ENCODE results near the gene TBL3. TPM values are rescaled to one million over a fixed set of nuclear protein-coding genes. Genes with fewer than 3 reads are reported as not detected.

Gene TBL3
- total and polyA plus RNA-seq, 5 donors: 19.0 to 39.6 (median 20.3) TPM

Other genes starting within 250 kb of the TBL3 start
- 10 to 100 TPM; 36.5 to 55.4 (median 47.4) TPM for gene NME3, start 200.5 kb upstream of the TBL3 start, total RNA-seq
- 75.2 TPM for gene NME3, start 200.5 kb upstream of the TBL3 start, polyA plus RNA-seq
- gene EME2, start 199.2 kb upstream of the TBL3 start, total RNA-seq: 10 to 100 TPM in 2 of 4 donors, 1 to 10 TPM in 2; 8.1 to 11.3 (median 9.8) TPM
- 6.3 TPM for gene EME2, start 199.2 kb upstream of the TBL3 start, polyA plus RNA-seq
- 10 to 100 TPM; 53.3 to 80.0 (median 69.1) TPM for gene MRPS34, start 198.9 kb upstream of the TBL3 start, total RNA-seq
- gene MRPS34, start 198.9 kb upstream of the TBL3 start, polyA plus RNA-seq: 91.4 TPM
- 10 to 100 TPM; 24.5 to 41.3 (median 34.1) TPM for gene SPSB3, start 189.5 kb upstream of the TBL3 start, total RNA-seq
- gene SPSB3, start 189.5 kb upstream of the TBL3 start, polyA plus RNA-seq: 51.8 TPM
- 10 to 100 TPM; 33.1 to 39.1 (median 35.9) TPM for gene NUBP2, start 189.1 kb upstream of the TBL3 start, total RNA-seq
- 45.3 TPM for gene NUBP2, start 189.1 kb upstream of the TBL3 start, polyA plus RNA-seq
- gene IGFALS, start 178.3 kb upstream of the TBL3 start, total RNA-seq: not detected
- 0.05 TPM for gene IGFALS, start 178.3 kb upstream of the TBL3 start, polyA plus RNA-seq
- 100 to 1,000 TPM; 123 to 155 (median 141) TPM for gene HAGH, start 145.2 kb upstream of the TBL3 start, total RNA-seq
- gene HAGH, start 145.2 kb upstream of the TBL3 start, polyA plus RNA-seq: 224 TPM
- 10 to 100 TPM; 18.8 to 26.5 (median 22.6) TPM for gene FAHD1, start 144.8 kb upstream of the TBL3 start, total RNA-seq
- 46.4 TPM for gene FAHD1, start 144.8 kb upstream of the TBL3 start, polyA plus RNA-seq
- gene MEIOB, start 99.9 kb upstream of the TBL3 start, total RNA-seq: not detected
- not detected for gene MEIOB, start 99.9 kb upstream of the TBL3 start, polyA plus RNA-seq
- gene HS3ST6, start 53.6 kb upstream of the TBL3 start, total RNA-seq: not detected
- gene HS3ST6, start 53.6 kb upstream of the TBL3 start, polyA plus RNA-seq: not detected
- 10 to 100 TPM; 18.0 to 34.0 (median 26.2) TPM for gene MSRB1, start 28.9 kb upstream of the TBL3 start, total RNA-seq
- gene MSRB1, start 28.9 kb upstream of the TBL3 start, polyA plus RNA-seq: 39.2 TPM
- 10 to 100 TPM; 21.1 to 47.2 (median 24.2) TPM for gene RPL3L, start 17.4 kb upstream of the TBL3 start, total RNA-seq
- gene RPL3L, start 17.4 kb upstream of the TBL3 start, polyA plus RNA-seq: 37.3 TPM
- gene NDUFB10, start 12.5 kb upstream of the TBL3 start, total RNA-seq: 100 to 1,000 TPM; 397 to 535 (median 467) TPM
- 1,316 TPM for gene NDUFB10, start 12.5 kb upstream of the TBL3 start, polyA plus RNA-seq
- 1,000 to 10,000 TPM in 3 of 4 donors, 100 to 1,000 TPM in 1; 947 to 1,371 (median 1,063) TPM for gene RPS2, start 7.2 kb upstream of the TBL3 start, total RNA-seq
- 1,244 TPM for gene RPS2, start 7.2 kb upstream of the TBL3 start, polyA plus RNA-seq
- not detected for gene RNF151, start 5.2 kb upstream of the TBL3 start, total RNA-seq
- not detected for gene RNF151, start 5.2 kb upstream of the TBL3 start, polyA plus RNA-seq
- not detected for gene NOXO1, start 9.4 kb downstream of the TBL3 start, total RNA-seq
- 0.29 TPM for gene NOXO1, start 9.4 kb downstream of the TBL3 start, polyA plus RNA-seq
- 10 to 100 TPM; 19.6 to 25.7 (median 22.2) TPM for gene GFER, start 12.1 kb downstream of the TBL3 start, total RNA-seq
- gene GFER, start 12.1 kb downstream of the TBL3 start, polyA plus RNA-seq: 31.7 TPM
- 1 to 10 TPM in 1 of 4 donors, under 1 TPM in 3; 0.57 to 1.0 (median 0.68) TPM for gene SYNGR3, start 17.9 kb downstream of the TBL3 start, total RNA-seq
- gene SYNGR3, start 17.9 kb downstream of the TBL3 start, polyA plus RNA-seq: 1.4 TPM
- 10 to 100 TPM; 16.8 to 20.5 (median 17.5) TPM for gene ZNF598, start 37.8 kb downstream of the TBL3 start, total RNA-seq
- 14.0 TPM for gene ZNF598, start 37.8 kb downstream of the TBL3 start, polyA plus RNA-seq
- not detected for gene NPW, start 47.7 kb downstream of the TBL3 start, total RNA-seq
- not detected for gene NPW, start 47.7 kb downstream of the TBL3 start, polyA plus RNA-seq
- gene NHERF2, start 54.8 kb downstream of the TBL3 start, total RNA-seq: 100 to 1,000 TPM; 131 to 257 (median 158) TPM
- 228 TPM for gene NHERF2, start 54.8 kb downstream of the TBL3 start, polyA plus RNA-seq
- 10 to 100 TPM in 3 of 4 donors, 1 to 10 TPM in 1; 4.3 to 14.0 (median 12.5) TPM for gene NTHL1, start 75.8 kb downstream of the TBL3 start, total RNA-seq
- 21.3 TPM for gene NTHL1, start 75.8 kb downstream of the TBL3 start, polyA plus RNA-seq
- gene TSC2, start 75.9 kb downstream of the TBL3 start, total RNA-seq: 10 to 100 TPM; 67.3 to 72.4 (median 69.4) TPM
- gene TSC2, start 75.9 kb downstream of the TBL3 start, polyA plus RNA-seq: 34.7 TPM
- 100 to 1,000 TPM in 2 of 4 donors, 10 to 100 TPM in 2; 95.9 to 111 (median 99.1) TPM for gene PKD1, start 163.8 kb downstream of the TBL3 start, total RNA-seq
- gene PKD1, start 163.8 kb downstream of the TBL3 start, polyA plus RNA-seq: 98.4 TPM
- under 1 TPM in 3 of 4 donors, not detected in 1; 0.24 to 0.89 (median 0.88) TPM for gene RAB26, start 176.6 kb downstream of the TBL3 start, total RNA-seq
- 0.95 TPM for gene RAB26, start 176.6 kb downstream of the TBL3 start, polyA plus RNA-seq
- gene TRAF7, start 183.7 kb downstream of the TBL3 start, total RNA-seq: 10 to 100 TPM; 26.1 to 39.2 (median 33.0) TPM
- gene TRAF7, start 183.7 kb downstream of the TBL3 start, polyA plus RNA-seq: 17.7 TPM
- gene CASKIN1, start 224.6 kb downstream of the TBL3 start, total RNA-seq: 10 to 100 TPM in 3 of 4 donors, 1 to 10 TPM in 1; 9.3 to 26.5 (median 12.3) TPM
- gene CASKIN1, start 224.6 kb downstream of the TBL3 start, polyA plus RNA-seq: 9.7 TPM
- 10 to 100 TPM; 24.2 to 29.3 (median 27.0) TPM for gene MLST8, start 233.4 kb downstream of the TBL3 start, total RNA-seq
- 33.3 TPM for gene MLST8, start 233.4 kb downstream of the TBL3 start, polyA plus RNA-seq
- 10 to 100 TPM in 1 of 4 donors, 1 to 10 TPM in 3; 6.8 to 11.0 (median 7.9) TPM for gene BRICD5, start 238.8 kb downstream of the TBL3 start, total RNA-seq
- 3.4 TPM for gene BRICD5, start 238.8 kb downstream of the TBL3 start, polyA plus RNA-seq
- gene PGP, start 242.8 kb downstream of the TBL3 start, total RNA-seq: 10 to 100 TPM; 20.2 to 24.8 (median 21.5) TPM
- 19.3 TPM for gene PGP, start 242.8 kb downstream of the TBL3 start, polyA plus RNA-seq

Measured in right cardiac atrium (tissue), 5 donors.